Muscle of leg (tissue), 16 donors: ENCODE results near the gene MYL12B. TPM values are rescaled to one million over a fixed set of nuclear protein-coding genes. Genes with fewer than 3 reads are reported as not detected.

Experiments used
- DNase-seq: peaks from one replicate; pipeline ENCODE4 v3.0.0; 2013
- H3K27ac ChIP-seq: one replicate; pipeline ENCODE4 v1.5.1; 2013; ENCODE audit warnings: mild to moderate bottlenecking, low read length, control low read depth
- H3K27me3 ChIP-seq: one replicate; pipeline ENCODE4 v1.6.1; 2013; ENCODE audit warnings: low read length; ENCODE audit not compliant: control insufficient read depth, insufficient read depth
- H3K36me3 ChIP-seq: one replicate; pipeline ENCODE4 v1.6.1; 2013; ENCODE audit warnings: low read length; ENCODE audit not compliant: control insufficient read depth, insufficient read depth
- H3K4me1 ChIP-seq: one replicate; pipeline ENCODE4 v1.6.1; 2013; ENCODE audit warnings: low read length; ENCODE audit not compliant: control insufficient read depth, insufficient read depth
- H3K4me3 ChIP-seq: one replicate; pipeline ENCODE4 v1.5.1; 2013; ENCODE audit warnings: low read length, control low read depth
- H3K9me3 ChIP-seq: replicated peaks from 2 replicates; pipeline ENCODE4 v1.6.1; 2013; ENCODE audit warnings: low read depth, low read length; ENCODE audit not compliant: control insufficient read depth
- WGBS: methylation state at CpG from one replicate; pipeline ENCODE4 v1.1.5; 2013; ENCODE audit warnings: missing lambda C conversion rate; ENCODE audit not compliant: insufficient coverage; 5-methylcytosine and 5-hydroxymethylcytosine counted together
- long read RNA-seq, 11 donors: transcript quantifications; one replicate each; lab custom pipeline, GENCODE V29; 2026
- polyA plus RNA-seq, 8 donors: library from polyadenylated mRNA; unstranded; fragments of 120-200 nt; gene quantifications; one replicate each; pipeline versions ENCODE4 v1.2.1 to v1.2.3, GENCODE V29; 2013; ENCODE audit warnings: inconsistent platforms in 1 of 8, low replicate concordance in 1 of 8; ENCODE audit not compliant: insufficient read length in 8 of 8, insufficient read depth in 1 of 8
- total RNA-seq: library from RNA; stranded (reverse); fragments of 120-200 nt; gene quantifications from one replicate; pipeline ENCODE4 v1.2.4, GENCODE V29; 2013

MYL12B gene
- total RNA-seq, result 301 TPM
- 100 to 1,000 TPM; 209 to 315 (median 232) TPM for polyA plus RNA-seq
- long read RNA-seq, donor 1, transcript MYL12B-201 (4 exons, 1,210 nt), result major isoform, 71 of 71 reads
- long read RNA-seq, donor 1, partial matches to known transcripts, result 0 of 71 reads
- long read RNA-seq, donor 1, other reads (novel, unspliced or antisense), result 0 of 71 reads
- long read RNA-seq, donor 2, transcript MYL12B-201 (4 exons, 1,210 nt), result major isoform, 19 of 35 reads
- long read RNA-seq, donor 2, partial matches to known transcripts, result 15 of 35 reads
- long read RNA-seq, donor 2, other reads (novel, unspliced or antisense), result 0 of 35 reads
- long read RNA-seq, donor 3, transcript MYL12B-201 (4 exons, 1,210 nt), result major isoform, 155 of 211 reads
- long read RNA-seq, donor 3, partial matches to known transcripts, result 56 of 211 reads
- long read RNA-seq, donor 3, other reads (novel, unspliced or antisense), result 0 of 211 reads
- long read RNA-seq, donor 4, transcript MYL12B-201 (4 exons, 1,210 nt), result major isoform, 115 of 130 reads
- long read RNA-seq, donor 4, partial matches to known transcripts, result 15 of 130 reads
- long read RNA-seq, donor 4, other reads (novel, unspliced or antisense), result 0 of 130 reads
- long read RNA-seq, donor 5, transcript MYL12B-201 (4 exons, 1,210 nt), result major isoform, 335 of 360 reads
- long read RNA-seq, donor 5, partial matches to known transcripts, result 19 of 360 reads
- long read RNA-seq, donor 5, other reads (novel, unspliced or antisense), result 5 of 360 reads
- long read RNA-seq, donor 6, transcript MYL12B-201 (4 exons, 1,210 nt), result major isoform, 247 of 260 reads
- long read RNA-seq, donor 6, partial matches to known transcripts, result 13 of 260 reads
- long read RNA-seq, donor 6, other reads (novel, unspliced or antisense), result 0 of 260 reads
- long read RNA-seq, donor 7, transcript MYL12B-201 (4 exons, 1,210 nt), result major isoform, 190 of 337 reads
- long read RNA-seq, donor 7, partial matches to known transcripts, result 145 of 337 reads
- long read RNA-seq, donor 7, other reads (novel, unspliced or antisense), result 0 of 337 reads
- long read RNA-seq, donor 8, transcript MYL12B-201 (4 exons, 1,210 nt), result major isoform, 141 of 233 reads
- long read RNA-seq, donor 8, partial matches to known transcripts, result 92 of 233 reads
- long read RNA-seq, donor 8, other reads (novel, unspliced or antisense), result 0 of 233 reads
- long read RNA-seq, donor 9, transcript MYL12B-201 (4 exons, 1,210 nt), result major isoform, 132 of 132 reads
- long read RNA-seq, donor 9, partial matches to known transcripts, result 0 of 132 reads
- long read RNA-seq, donor 9, other reads (novel, unspliced or antisense), result 0 of 132 reads
- long read RNA-seq, donor 10, transcript MYL12B-201 (4 exons, 1,210 nt), result major isoform, 197 of 206 reads
- long read RNA-seq, donor 10, partial matches to known transcripts, result 9 of 206 reads
- long read RNA-seq, donor 10, other reads (novel, unspliced or antisense), result 0 of 206 reads
- long read RNA-seq, donor 11, transcript MYL12B-201 (4 exons, 1,210 nt), result major isoform, 132 of 142 reads
- long read RNA-seq, donor 11, partial matches to known transcripts, result 10 of 142 reads
- long read RNA-seq, donor 11, other reads (novel, unspliced or antisense), result 0 of 142 reads

DNA sequence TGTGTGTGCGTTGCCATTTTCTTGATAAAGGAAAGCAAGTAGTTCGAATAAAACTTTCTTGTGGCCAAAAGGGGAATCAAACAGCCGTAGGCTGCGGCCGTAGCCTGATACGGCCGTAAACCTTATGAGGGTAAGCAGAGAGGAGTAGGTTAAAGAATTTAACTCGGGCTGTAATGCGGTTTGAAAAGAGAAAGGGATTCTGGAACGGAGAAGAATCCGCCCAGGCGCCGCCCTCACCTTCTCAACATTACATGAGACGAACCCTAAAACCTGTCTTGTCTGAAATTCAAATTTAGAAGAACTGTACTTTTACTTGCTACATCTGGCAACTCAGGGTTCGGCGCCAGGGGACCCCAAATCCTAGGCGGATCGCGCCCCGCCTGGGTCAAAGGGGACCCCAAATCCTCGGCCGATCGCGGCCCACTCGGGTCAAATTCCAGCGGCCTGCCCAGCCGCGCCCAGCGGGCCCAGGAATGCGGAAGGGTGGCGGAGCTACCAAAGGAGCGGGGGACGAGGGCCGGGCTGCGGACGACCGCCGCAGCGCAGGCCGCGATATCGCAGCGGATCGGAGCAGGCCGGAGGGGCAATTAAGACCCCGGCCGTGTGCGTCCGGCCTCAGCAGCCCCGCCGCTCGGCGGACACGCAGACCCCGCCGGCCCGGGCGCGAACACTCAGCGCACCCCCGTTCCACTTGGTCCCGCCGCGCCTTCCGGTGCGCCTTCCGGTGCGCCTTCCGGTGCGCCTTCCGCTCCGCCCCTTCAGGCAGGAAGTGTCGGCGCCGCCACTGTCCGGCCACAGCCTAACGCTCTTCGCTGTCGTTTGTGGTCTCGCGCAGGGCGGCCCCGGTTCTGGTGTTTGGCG is at the start of gene MYL12B:
TSS of gene MYL12B (plus strand) at position 761 of the 861 bp plus-strand sequence. CDS start 10,766 bp downstream, outside the sequence.
- under 1% methylated on average over 74 of the region's 84 CpGs for WGBS
- H3K4me1 ChIP-seq, result peaks cover 22% of the 10 kb centered on the region
- H3K9me3 ChIP-seq, result no peaks in the 10 kb centered on the region
- H3K36me3 ChIP-seq, result peaks cover 25% of the 10 kb centered on the region
- peak; percentile 92 for DNase-seq
- H3K4me3 ChIP-seq, result peak within 1 kb of the TSS; percentile 79
- H3K27me3 ChIP-seq, result no peaks in the 10 kb centered on the region
- H3K27ac ChIP-seq, result peak within 1 kb of the TSS; percentile 93

DNA sequence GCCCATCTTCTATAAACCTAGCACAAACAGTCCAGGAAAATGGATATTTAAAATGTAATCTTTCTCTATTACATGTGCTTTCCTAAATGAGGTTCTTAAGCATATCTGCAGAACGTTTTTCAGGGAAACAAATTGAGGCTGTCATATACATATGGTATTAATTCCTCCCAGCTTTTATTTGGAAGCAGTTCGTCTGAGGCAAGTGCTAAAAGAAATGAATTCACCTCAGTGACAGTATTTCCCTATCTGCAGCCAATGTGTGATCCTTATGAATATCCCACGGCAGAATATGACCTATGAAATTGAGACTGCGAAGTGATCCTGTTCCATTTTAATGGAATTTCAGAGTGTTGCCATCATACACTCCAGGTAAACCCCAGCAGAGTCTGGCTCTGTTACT is 49.3 kb upstream of the MYL12B start:
- Histone ChIP-seq H3K4me1 (peaks cover 24% of the 10 kb centered on the region), H3K4me3 (no peak overlapping the region), H3K27me3 (no peaks in the 10 kb centered on the region), H3K9me3 (no peaks in the 10 kb centered on the region), H3K27ac (no peak overlapping the region), H3K36me3 (peaks cover 14% of the 10 kb centered on the region)
- 52% methylated on average over 2 of the region's 4 CpGs for WGBS
- peak; percentile 85 for DNase-seq

DNA sequence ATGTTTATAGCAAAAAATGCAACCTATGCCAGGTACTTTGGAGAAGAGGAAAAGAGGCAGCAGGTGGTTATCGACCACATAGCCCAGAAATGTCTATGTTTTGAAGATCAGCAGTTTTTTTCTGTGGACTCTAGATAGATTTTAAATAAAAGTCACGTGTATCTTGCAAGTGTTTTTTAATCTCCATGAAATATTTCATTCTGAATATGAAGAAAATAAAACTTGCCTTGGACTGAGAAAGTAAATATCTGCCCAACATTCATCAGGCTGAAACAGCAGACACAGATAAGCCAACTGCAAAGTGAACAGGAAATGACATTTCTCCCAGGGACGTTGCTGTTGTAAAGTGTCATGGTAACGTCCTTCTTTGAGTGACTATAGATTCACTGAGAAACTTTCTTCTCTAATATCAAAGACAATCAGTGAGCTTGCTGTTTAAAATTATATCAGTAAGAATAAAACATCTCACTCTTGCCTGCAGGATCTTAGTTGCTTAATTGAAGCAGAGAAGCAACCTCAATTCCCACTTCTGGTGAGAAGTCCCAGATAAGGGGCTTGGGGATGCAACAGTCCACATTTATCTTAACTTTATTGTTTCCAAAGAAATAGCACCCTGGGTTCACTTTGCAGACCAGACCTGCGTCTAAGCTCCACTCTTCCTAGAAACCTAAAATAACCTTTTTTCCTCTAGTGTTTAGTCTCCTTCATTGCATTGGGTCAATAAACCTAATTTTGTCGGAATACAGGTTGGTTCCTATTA is 48.5 kb upstream of the MYL12B start:
- Histone ChIP-seq H3K9me3 (no peaks in the 10 kb centered on the region), H3K4me1 (peaks cover 24% of the 10 kb centered on the region), H3K27ac (no peak overlapping the region), H3K36me3 (peaks cover 14% of the 10 kb centered on the region), H3K4me3 (no peak overlapping the region), H3K27me3 (no peaks in the 10 kb centered on the region)
- peak; percentile 68 for DNase-seq
- 55% methylated on average over 1 of the region's 6 CpGs for WGBS

DNA sequence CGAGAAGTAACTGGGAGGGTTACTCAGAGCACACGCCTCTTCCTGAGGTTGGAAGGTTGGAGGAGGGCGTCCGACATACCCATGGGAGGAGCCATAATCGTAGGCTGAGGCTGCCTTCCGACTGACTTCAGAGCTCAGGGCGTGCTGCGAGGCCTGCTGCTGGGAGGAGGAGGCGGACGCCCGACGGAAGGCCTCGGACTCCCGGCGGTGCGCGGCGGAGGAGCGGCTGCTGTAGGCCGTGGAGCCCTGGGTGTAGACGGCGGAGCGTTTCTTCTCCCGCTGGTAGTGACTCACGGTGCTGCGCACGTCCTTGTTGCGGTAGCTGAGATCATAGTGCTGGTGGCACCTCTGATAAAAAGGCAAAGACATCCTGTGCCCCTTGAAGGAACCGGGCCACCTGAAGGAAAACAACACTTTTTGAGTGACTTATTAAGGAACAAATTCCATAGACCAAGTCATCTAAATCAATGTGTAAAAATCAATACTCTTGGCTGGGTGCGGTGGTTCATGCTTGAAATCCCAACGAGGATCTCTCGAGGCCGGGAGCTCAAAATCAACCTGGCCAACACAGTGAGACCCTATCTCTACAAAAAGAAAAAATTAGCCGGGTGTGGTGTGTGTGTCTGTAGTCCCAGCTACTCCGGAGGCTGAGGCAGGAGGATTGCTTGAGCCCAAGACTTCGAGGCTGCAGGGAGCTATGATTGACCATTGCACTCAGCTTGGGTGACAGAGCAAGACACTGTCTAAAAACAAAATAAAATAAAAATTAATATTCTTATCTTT is 46.9 kb upstream of the MYL12B start:
- Histone ChIP-seq H3K27ac (no peak overlapping the region), H3K4me1 (peaks cover 21% of the 10 kb centered on the region)
- WGBS, result 94% methylated on average over 30 of the region's 36 CpGs

DNA sequence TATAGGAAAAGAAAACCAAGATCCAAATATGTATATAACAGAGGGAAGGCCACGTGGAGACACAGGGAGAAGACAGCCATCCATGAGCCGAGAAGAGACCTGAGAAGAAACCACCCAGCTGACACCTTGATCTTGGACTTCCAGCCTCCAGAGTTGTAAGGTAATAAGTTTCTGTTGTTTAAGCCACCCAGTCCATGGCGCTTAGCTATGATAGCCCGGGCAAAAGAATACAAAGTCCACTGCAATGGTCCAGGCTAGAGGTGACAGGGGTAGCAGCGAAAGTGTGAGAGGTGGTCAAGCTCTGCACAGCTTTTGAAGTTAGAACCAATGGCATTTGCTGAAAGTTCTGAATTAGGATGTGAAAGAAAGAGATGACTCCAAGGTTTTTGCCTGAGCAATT is 44.9 kb upstream of the MYL12B start:
- peaks cover 21% of the 10 kb centered on the region for H3K4me1 ChIP-seq
- no peaks in the 10 kb centered on the region for H3K27me3 ChIP-seq
- no peak overlapping the region for H3K4me3 ChIP-seq
- no peak for DNase-seq
- peaks cover 14% of the 10 kb centered on the region for H3K36me3 ChIP-seq
- no peaks in the 10 kb centered on the region for H3K9me3 ChIP-seq
- no peak overlapping the region for H3K27ac ChIP-seq
- WGBS, result 79% methylated on average over 3 of the region's 5 CpGs

More for the DNA sequence above, 46.9 kb upstream of the MYL12B start:
- no peaks in the 10 kb centered on the region for H3K27me3 ChIP-seq
- no peak overlapping the region for H3K4me3 ChIP-seq
- no peak for DNase-seq
- H3K36me3 ChIP-seq, result peaks cover 14% of the 10 kb centered on the region
- H3K9me3 ChIP-seq, result no peaks in the 10 kb centered on the region

DNA sequence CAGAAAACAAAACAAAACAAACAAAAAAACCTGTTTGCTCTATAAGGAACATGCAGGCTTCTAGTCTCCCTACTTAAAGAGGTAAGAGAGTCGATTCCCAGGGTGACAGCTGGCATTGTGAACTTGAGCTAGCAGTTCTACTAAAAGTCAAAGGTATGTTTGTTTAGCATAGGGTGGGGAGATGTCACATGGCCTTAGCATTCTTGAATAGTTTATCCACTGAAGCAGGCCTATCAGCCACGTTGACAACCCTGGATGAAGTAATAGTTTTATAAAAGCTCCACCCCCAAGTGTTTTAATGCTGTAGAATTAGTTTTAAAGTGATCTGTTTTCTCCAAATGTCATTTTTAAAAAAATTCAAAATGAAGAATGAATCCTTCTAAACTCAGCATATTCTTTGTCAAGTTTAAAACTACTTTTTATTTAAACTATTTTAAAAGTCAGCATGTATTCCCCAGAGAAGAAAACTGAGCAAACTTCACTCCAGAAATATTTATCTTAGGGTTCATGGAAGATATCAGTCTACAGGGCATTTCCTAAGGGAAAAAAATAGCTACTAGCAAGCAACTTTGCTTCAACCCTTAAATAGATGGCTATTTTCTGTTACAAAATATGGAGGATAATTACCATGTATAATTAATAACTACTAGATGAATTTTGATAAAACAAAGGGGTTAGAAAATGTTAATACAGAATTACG is 43.8 kb upstream of the MYL12B start:
- H3K4me1 ChIP-seq, result peaks cover 17% of the 10 kb centered on the region
- no CpG with 5 or more reads among the region's 3 CpGs for WGBS

DNA sequence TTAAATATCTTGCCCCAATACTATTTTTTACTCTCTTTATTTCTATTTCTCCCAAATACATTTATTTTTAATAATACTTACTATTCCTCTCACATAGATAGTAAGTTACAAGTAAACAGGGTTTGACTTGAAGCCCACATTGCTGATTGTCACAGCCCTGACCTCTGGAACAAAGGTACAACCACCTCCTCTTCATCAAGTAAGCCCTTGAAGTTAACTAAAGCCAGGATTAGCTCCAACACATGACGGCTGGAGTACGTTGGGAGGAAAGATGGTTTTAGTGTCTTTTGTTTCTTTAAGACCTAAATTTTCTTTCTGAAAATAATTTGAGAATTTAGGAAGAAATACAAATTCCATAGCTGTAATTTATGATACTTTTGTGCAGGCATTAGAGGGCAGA is 43.1 kb upstream of the MYL12B start:
- peaks cover 14% of the 10 kb centered on the region for H3K4me1 ChIP-seq
- WGBS, result no CpG with 5 or more reads among the region's 2 CpGs
- H3K36me3 ChIP-seq, result peaks cover 12% of the 10 kb centered on the region
- no peaks in the 10 kb centered on the region for H3K9me3 ChIP-seq
- no peaks in the 10 kb centered on the region for H3K27me3 ChIP-seq
- peak; percentile 27 for DNase-seq
- H3K27ac ChIP-seq, result peak overlapping the region; percentile 78
- peak overlapping the region; percentile 45 for H3K4me3 ChIP-seq

More for the DNA sequence above, 43.8 kb upstream of the MYL12B start:
- no peaks in the 10 kb centered on the region for H3K9me3 ChIP-seq
- peak; percentile 79 for DNase-seq
- H3K4me3 ChIP-seq, result peak overlapping the region; percentile 45
- peak overlapping the region; percentile 78 for H3K27ac ChIP-seq
- no peaks in the 10 kb centered on the region for H3K27me3 ChIP-seq
- H3K36me3 ChIP-seq, result peaks cover 14% of the 10 kb centered on the region
